NCI-H69 (cell line): Measurements from ENCODE around the gene PSMB8.

Experiments used
- DNase-seq: peaks from one replicate; lab custom pipeline; 2025; lab: John Stamatoyannopoulos, UW

Gene PSMB8

GRCh38 chr6:32792901-32793435 is 50.9 kb downstream of the PSMB8 start:
- no peak for DNase-seq
